HG03025 (cell line): ENCODE measurements around the gene OR2AG2.

Source experiments
- ATAC-seq: cut with Tn5 transposase; IDR thresholded peaks from one replicate; pipeline ENCODE4 v1.9.1; 2021; ENCODE audit warnings: mild to moderate bottlenecking, moderate library complexity; ENCODE audit not compliant: unreplicated experiment, low FRiP score

OR2AG2 gene

GRCh38 chr11:6742260-6742659 lies 29.5 kb downstream of the OR2AG2 start:
- no peak for ATAC-seq

DNA sequence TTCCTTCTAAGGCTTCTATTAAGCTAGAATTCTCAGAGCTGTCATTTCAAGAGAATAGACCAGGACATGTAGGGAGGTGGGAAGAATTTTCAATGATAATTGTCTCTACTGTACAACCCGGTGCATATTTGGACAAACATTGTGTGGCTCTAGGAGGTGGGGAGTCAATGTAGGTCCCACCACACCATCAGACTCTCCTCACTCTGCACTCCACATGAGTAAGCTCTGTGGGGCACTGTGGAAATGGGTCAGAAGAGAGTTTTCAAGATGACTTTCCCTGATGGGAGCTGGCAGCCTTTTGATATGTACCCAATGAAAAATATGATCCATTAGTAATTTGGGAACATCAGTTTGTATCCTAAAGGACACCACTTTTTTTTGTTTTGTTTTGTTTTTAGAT lies 33.2 kb downstream of the OR2AG2 start:
- ATAC-seq: no peak

- ATAC-seq: peak; percentile 74
Observed at GRCh38 chr11:6737872-6738466, 33.8 kb downstream of the OR2AG2 start.

GRCh38 chr11:6736495-6737121 lies 35.2 kb downstream of the OR2AG2 start:
- no peak for ATAC-seq

- ATAC-seq: no peak
Observed at GRCh38 chr11:6735306-6735705, 36.5 kb downstream of the OR2AG2 start.

- ATAC-seq: no peak
Observed at GRCh38 chr11:6734616-6735015, 37.2 kb downstream of the OR2AG2 start.

- ATAC-seq: no peak
Observed at GRCh38 chr11:6733326-6734275, 38.2 kb downstream of the OR2AG2 start.

GRCh38 chr11:6727971-6728760 lies 43.6 kb downstream of the OR2AG2 start:
- ATAC-seq: no peak

- no peak for ATAC-seq
Observed at GRCh38 chr11:6725386-6725896, 46.3 kb downstream of the OR2AG2 start.

DNA sequence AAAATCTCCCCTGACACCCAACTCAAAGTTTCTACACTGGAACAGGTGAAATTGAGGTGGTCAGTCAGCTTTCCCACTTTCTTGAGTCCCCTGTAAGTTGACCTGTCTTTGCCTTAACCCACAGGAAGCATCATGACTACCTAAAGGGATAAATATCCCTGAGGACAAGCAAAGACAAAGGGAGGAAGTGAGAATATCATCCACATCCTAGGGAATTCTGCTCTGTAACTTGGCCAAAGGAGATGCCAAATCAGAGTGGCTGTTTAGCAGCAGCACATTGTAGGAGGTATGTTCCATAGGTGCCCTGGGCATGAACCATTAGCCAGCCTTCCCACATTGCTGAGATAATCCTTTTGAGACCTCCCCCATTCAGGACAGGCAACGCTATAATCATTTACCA lies 47.8 kb downstream of the OR2AG2 start:
- ATAC-seq: no peak

DNA sequence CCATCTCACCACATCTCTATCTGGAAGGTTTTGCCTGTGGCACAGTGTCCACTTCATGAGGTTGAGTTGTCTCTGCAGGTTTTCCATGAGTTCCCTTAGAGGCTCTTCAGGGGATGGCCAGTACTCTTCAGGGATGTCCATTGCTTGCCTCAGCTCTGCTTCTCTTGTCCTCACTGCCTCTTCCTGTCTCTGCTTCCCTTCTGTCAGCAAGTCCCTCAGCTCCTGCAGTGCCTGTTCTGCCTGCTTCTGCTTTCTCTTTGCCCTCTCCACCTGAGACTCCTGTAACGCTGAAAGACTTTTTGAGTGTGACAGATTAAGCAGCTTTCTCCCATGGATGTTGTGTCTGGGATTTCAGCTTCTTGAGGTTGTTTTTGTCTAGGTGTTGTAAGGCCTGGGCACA lies 50.4 kb downstream of the OR2AG2 start:
- no peak for ATAC-seq

- no peak for ATAC-seq
Observed at GRCh38 chr11:6719576-6719975, 52.2 kb downstream of the OR2AG2 start.

GRCh38 chr11:6717426-6717825 lies 54.4 kb downstream of the OR2AG2 start:
- ATAC-seq: no peak
